Hematopoietic multipotent progenitor cell treated with erythropoietin and hydrocortisone succinate and interleukin-3 and kit ligand, for 6 days (in vitro differentiated cells): ENCODE measurements around the gene MAML3.
A peak's percentile ranks its signal among the peaks of the same experiment; 100 is the strongest.

ENCODE experiments used
- DNase-seq: peaks from one replicate; pipeline ENCODE4 v3.0.0-alpha.2; 2015

The MAML3 gene

GRCh38 chr4:140122891-140123290 is 31.1 kb downstream of the MAML3 start:
- DNase-seq, result peak; percentile 50

GRCh38 chr4:140121646-140122045 is 32.3 kb downstream of the MAML3 start:
- DNase-seq, result no peak

- DNase-seq, result no peak
Measured at GRCh38 chr4:140118931-140119640, 34.9 kb downstream of the MAML3 start.

- no peak for DNase-seq
Measured at GRCh38 chr4:140117947-140118346, 36.0 kb downstream of the MAML3 start.

GRCh38 chr4:140116442-140117104 is 37.4 kb downstream of the MAML3 start:
- DNase-seq, result no peak

- no peak for DNase-seq
Measured at GRCh38 chr4:140115140-140115539, 38.8 kb downstream of the MAML3 start.

GRCh38 chr4:140113653-140114052 is 40.3 kb downstream of the MAML3 start:
- DNase-seq, result no peak

GRCh38 chr4:140112576-140112975 is 41.4 kb downstream of the MAML3 start:
- DNase-seq, result no peak

- DNase-seq, result no peak
Measured at GRCh38 chr4:140111256-140111655, 42.7 kb downstream of the MAML3 start.

GRCh38 chr4:140110542-140111215 is 43.3 kb downstream of the MAML3 start:
- DNase-seq, result no peak

GRCh38 chr4:140109737-140110136 is 44.2 kb downstream of the MAML3 start:
- DNase-seq, result no peak

GRCh38 chr4:140109292-140109691 is 44.7 kb downstream of the MAML3 start:
- no peak for DNase-seq

- no peak for DNase-seq
Measured at GRCh38 chr4:140108713-140109230, 45.2 kb downstream of the MAML3 start.

GRCh38 chr4:140108243-140108642 is 45.7 kb downstream of the MAML3 start:
- DNase-seq, result no peak

- DNase-seq, result no peak
Measured at GRCh38 chr4:140106289-140106844, 47.6 kb downstream of the MAML3 start.

GRCh38 chr4:140105436-140105835 is 48.5 kb downstream of the MAML3 start:
- DNase-seq, result no peak

GRCh38 chr4:140103676-140104075 is 50.3 kb downstream of the MAML3 start:
- peak; percentile 51 for DNase-seq

- peak; percentile 89 for DNase-seq
Measured at GRCh38 chr4:140102421-140102820, 51.6 kb downstream of the MAML3 start.

GRCh38 chr4:140100771-140101170 is 53.2 kb downstream of the MAML3 start:
- DNase-seq, result no peak

- DNase-seq, result peak; percentile 63
Measured at GRCh38 chr4:140099983-140100382, 54.0 kb downstream of the MAML3 start.

GRCh38 chr4:140098455-140099160 is 55.4 kb downstream of the MAML3 start:
- no peak for DNase-seq

- no peak for DNase-seq
Measured at GRCh38 chr4:140097572-140097971, 56.4 kb downstream of the MAML3 start.

- no peak for DNase-seq
Measured at GRCh38 chr4:140096921-140097320, 57.1 kb downstream of the MAML3 start.
